Keratinocyte (primary cell): ENCODE results near the gene TTC22. TPM values are rescaled to one million over a fixed set of nuclear protein-coding genes. Genes with fewer than 3 reads are reported as not detected.
A peak's percentile ranks its signal among the peaks of the same experiment; 100 is the strongest.

Experiments
- DNase-seq: peaks from one replicate; pipeline ENCODE4 v3.0.0-alpha.2; 2011; ENCODE audit warnings: low read depth, missing footprints, low spot score
- FAIRE-seq: peaks from 2 replicates; lab custom pipeline; 2011; peaks lifted over from hg19 to GRCh38; lab: Jason Lieb, UNC
- H2AFZ ChIP-seq: 2 replicates; pipeline ENCODE4 v1.6.0; 2012; ENCODE audit warnings: low read length, control low read depth, inconsistent platforms; ENCODE audit not compliant: control insufficient read depth
- H3K27ac ChIP-seq: 2 replicates; pipeline ENCODE4 v1.5.1; 2011; ENCODE audit warnings: low read length; ENCODE audit not compliant: control insufficient read depth, insufficient read depth
- H3K27me3 ChIP-seq: 3 replicates; pipeline ENCODE4 v1.6.0; 2011; ENCODE audit warnings: low read length; ENCODE audit not compliant: control insufficient read depth, insufficient read depth; ENCODE audit errors: extremely low read depth
- H3K36me3 ChIP-seq, 2 experiments: 2 replicates in 1 of 2; 3 replicates in 1 of 2; pipeline ENCODE4 v1.5.1; 2011; ENCODE audit warnings: low read length in 2 of 2, mild to moderate bottlenecking in 1 of 2; ENCODE audit not compliant: control insufficient read depth in 2 of 2, insufficient read depth in 2 of 2; ENCODE audit errors: extremely low read depth in 1 of 2
- H3K4me1 ChIP-seq: 3 replicates; pipeline ENCODE4 v1.5.1; 2011; ENCODE audit warnings: low read length; ENCODE audit not compliant: control insufficient read depth, insufficient read depth; ENCODE audit errors: extremely low read depth
- H3K4me2 ChIP-seq: 3 replicates; pipeline ENCODE4 v1.6.0; 2011; ENCODE audit warnings: low read depth, low read length; ENCODE audit not compliant: control insufficient read depth, insufficient read depth; ENCODE audit errors: extremely low read depth
- H3K4me3 ChIP-seq, 3 experiments: fragments of 200-600 bp in 1 of 3; sonication (generic) in 1 of 3; 2 replicates in 2 of 3; 3 replicates in 1 of 3; pipeline ENCODE4 v1.5.1; 2011 to 2016; ENCODE audit warnings: low read length in 3 of 3, mild to moderate bottlenecking in 3 of 3, control low read depth in 2 of 3, inconsistent platforms in 1 of 3, low read depth in 1 of 3, mixed read lengths in 1 of 3, mixed run types in 1 of 3, moderate library complexity in 1 of 3; ENCODE audit not compliant: control insufficient read depth in 2 of 3, insufficient read depth in 2 of 3; ENCODE audit errors: extremely low read depth in 1 of 3
- H3K79me2 ChIP-seq: 2 replicates; pipeline ENCODE4 v1.6.0; 2012; ENCODE audit warnings: low read length; ENCODE audit not compliant: control insufficient read depth, insufficient read depth
- H3K9ac ChIP-seq: 3 replicates; pipeline ENCODE4 v1.6.0; 2011; ENCODE audit warnings: low read length; ENCODE audit not compliant: control insufficient read depth, insufficient read depth; ENCODE audit errors: extremely low read depth
- H3K9me1 ChIP-seq: 3 replicates; pipeline ENCODE4 v1.6.0; 2011; ENCODE audit warnings: low read length; ENCODE audit not compliant: control insufficient read depth, insufficient read depth; ENCODE audit errors: extremely low read depth
- H3K9me3 ChIP-seq: 2 replicates; pipeline ENCODE4 v1.5.1; 2012; ENCODE audit warnings: low read depth, low read length; ENCODE audit not compliant: control insufficient read depth
- H4K20me1 ChIP-seq: 3 replicates; pipeline ENCODE4 v1.6.0; 2011; ENCODE audit warnings: low read length; ENCODE audit not compliant: control insufficient read depth, insufficient read depth; ENCODE audit errors: extremely low read depth
- EZH2 ChIP-seq: IDR thresholded peaks from one replicate; pipeline ENCODE4 v1.6.1; 2012; ENCODE audit warnings: inconsistent platforms, mild to moderate bottlenecking, low read length, moderate library complexity
- dilution Hi-C: fragments of 300-500 bp; cut with MboI; formaldehyde crosslinking; loops from one replicate; pipeline ENCODE4 v1.7.0; 2020; ENCODE audit warnings: low sequenced_read_pairs; ENCODE audit not compliant: extremely low pct_ligation_motif_present
- polyA plus RNA-seq, 5 experiments: library from polyadenylated mRNA; depleted of rRNA in 3 of 5; stranded (reverse) in 3 of 5; stranded (forward) in 1 of 5; unstranded in 1 of 5; fragments of >200 nt; gene quantifications; 1 replicate in 1 of 5; 2 replicates in 3 of 5; 3 replicates in 1 of 5; pipeline versions ENCODE4 v1.2.1 to v1.2.3, GENCODE V29; 2011 to 2012; ENCODE audit warnings: missing spikeins in 2 of 5, low read depth in 1 of 5, low replicate concordance in 1 of 5
- TF ChIP-seq, protein P1 (sequence below), 3 experiments: IDR thresholded peaks in 1 of 3; conservative IDR thresholded peaks in 1 of 3; optimal IDR thresholded peaks in 1 of 3; 2 replicates in 2 of 3; 3 replicates in 1 of 3; pipeline versions ENCODE3 to v1.5.1; 2011; ENCODE audit warnings: low read length in 3 of 3, mild to moderate bottlenecking in 3 of 3, moderate library complexity in 2 of 3, control low read depth in 1 of 3, inconsistent platforms in 1 of 3; ENCODE audit not compliant: insufficient read depth in 2 of 3; ENCODE audit errors: extremely low read depth in 1 of 3

TTC22 gene
- polyA plus RNA-seq, 1 donor (not counting 4 experiments of a cell fraction or from before 2014, with no cell fraction given): 5.1 TPM

DNA sequence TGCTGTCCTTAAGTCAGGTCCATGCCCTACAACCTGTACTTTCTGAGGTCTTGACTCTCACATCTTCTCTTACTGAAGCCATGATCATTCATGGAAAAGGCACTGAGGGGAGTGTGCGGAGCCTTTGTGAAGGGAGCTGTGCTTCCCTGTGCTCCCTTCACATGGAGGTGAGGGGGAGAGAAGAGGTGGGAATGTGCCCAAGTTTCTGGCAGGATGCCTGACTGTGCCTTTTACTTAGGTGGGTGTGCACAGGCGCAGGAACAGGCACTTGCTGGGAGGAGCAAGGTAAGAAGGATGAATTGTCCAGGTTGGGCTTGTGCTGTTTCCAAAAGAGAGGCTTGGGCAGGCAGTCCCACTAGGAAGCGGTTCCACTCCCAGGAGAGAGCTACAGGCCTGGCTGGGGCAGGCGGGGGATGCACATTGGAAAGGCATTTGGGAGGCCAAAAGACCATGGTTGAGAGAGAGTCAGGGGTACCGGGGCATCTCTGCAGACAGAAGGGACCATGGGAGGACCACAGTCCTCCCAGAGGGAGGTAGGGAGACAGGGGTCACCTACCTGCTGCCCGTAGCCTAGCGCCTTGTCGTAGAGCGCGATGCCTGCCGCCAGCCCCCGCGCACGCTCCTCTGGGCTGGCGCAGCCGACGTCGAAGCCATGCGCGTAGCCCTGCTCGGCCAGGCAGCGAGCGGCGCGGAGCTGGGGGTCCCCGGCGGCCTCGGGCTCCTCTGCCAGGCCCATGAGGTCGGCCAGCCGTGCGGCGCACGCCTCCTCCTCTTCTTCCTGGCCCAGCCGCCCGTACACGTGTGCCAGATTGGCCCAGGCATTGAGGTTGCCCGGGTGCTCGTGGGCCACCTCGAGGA lies 853 bp downstream of the TTC22 start:
- Histone ChIP-seq H2AFZ (peak overlapping the region; percentile 92), H3K9ac (peak overlapping the region; percentile 75), H4K20me1 (no peaks in the 10 kb centered on the region), H3K9me3 (no peaks in the 10 kb centered on the region), H3K4me2 (peak overlapping the region; percentile 82), H3K79me2 (no peaks in the 10 kb centered on the region), H3K4me1 (peaks cover 35% of the 10 kb centered on the region), H3K36me3 (no peaks in the 10 kb centered on the region), H3K27ac (no peak overlapping the region), H3K27me3 (no peaks in the 10 kb centered on the region), H3K4me3 (peak overlapping the region; percentile 52 to 71 (median 68)), H3K9me1 (peaks cover 5% of the 10 kb centered on the region)
- TF ChIP-seq EZH2: no peak
- TF ChIP-seq, protein P1, sequence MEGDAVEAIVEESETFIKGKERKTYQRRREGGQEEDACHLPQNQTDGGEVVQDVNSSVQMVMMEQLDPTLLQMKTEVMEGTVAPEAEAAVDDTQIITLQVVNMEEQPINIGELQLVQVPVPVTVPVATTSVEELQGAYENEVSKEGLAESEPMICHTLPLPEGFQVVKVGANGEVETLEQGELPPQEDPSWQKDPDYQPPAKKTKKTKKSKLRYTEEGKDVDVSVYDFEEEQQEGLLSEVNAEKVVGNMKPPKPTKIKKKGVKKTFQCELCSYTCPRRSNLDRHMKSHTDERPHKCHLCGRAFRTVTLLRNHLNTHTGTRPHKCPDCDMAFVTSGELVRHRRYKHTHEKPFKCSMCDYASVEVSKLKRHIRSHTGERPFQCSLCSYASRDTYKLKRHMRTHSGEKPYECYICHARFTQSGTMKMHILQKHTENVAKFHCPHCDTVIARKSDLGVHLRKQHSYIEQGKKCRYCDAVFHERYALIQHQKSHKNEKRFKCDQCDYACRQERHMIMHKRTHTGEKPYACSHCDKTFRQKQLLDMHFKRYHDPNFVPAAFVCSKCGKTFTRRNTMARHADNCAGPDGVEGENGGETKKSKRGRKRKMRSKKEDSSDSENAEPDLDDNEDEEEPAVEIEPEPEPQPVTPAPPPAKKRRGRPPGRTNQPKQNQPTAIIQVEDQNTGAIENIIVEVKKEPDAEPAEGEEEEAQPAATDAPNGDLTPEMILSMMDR (optimal IDR thresholded peaks at IDR 0.05 in 1 of 3, IDR thresholded peaks at IDR 0.05 in 1 of 3, conservative IDR thresholded peaks at IDR 0.05 in 1 of 3; ENCODE audit: extremely low read depth in 1 of 3, insufficient read depth in 2 of 3, low read length in 3 of 3): no peak
- FAIRE-seq: no peak
- dilution Hi-C loops: no loop called here
- DNase-seq: no peak

GRCh38 chr1:54798769-54799641 lies 2.1 kb downstream of the TTC22 start:
- peak; percentile 60 for FAIRE-seq
- dilution Hi-C loops: no loop called here
- H3K27ac ChIP-seq: no peak overlapping the region
- H4K20me1 ChIP-seq: no peaks in the 10 kb centered on the region
- H3K4me3 ChIP-seq: peak overlapping the region in 1 of 3 experiments; percentile 16
- peaks cover 5% of the 10 kb centered on the region for H3K9me1 ChIP-seq
- DNase-seq: no peak
- no peaks in the 10 kb centered on the region for H3K27me3 ChIP-seq
- no peak overlapping the region for H3K9ac ChIP-seq
- H3K36me3 ChIP-seq: no peaks in the 10 kb centered on the region
- no peak overlapping the region for H2AFZ ChIP-seq
- H3K9me3 ChIP-seq: no peaks in the 10 kb centered on the region
- no peaks in the 10 kb centered on the region for H3K79me2 ChIP-seq
- H3K4me2 ChIP-seq: peak overlapping the region; percentile 82
- no peak for TF ChIP-seq EZH2
- TF ChIP-seq, protein P1 (optimal IDR thresholded peaks at IDR 0.05 in 1 of 3, IDR thresholded peaks at IDR 0.05 in 1 of 3, conservative IDR thresholded peaks at IDR 0.05 in 1 of 3; ENCODE audit: extremely low read depth in 1 of 3, insufficient read depth in 2 of 3, low read length in 3 of 3): no peak
- H3K4me1 ChIP-seq: peaks cover 41% of the 10 kb centered on the region
